Urinary bladder (tissue), 4 donors: ENCODE data around the gene ELP4. TPM values are rescaled to one million over a fixed set of nuclear protein-coding genes. Genes with fewer than 3 reads are reported as not detected.
A peak's percentile ranks its signal among the peaks of the same experiment; 100 is the strongest.
"Not testable (repeated sequence)": the region's sequence is repeated elsewhere in the genome, so short reads cannot be mapped to it uniquely, and the experiment has no call there.

Experiments
- DNase-seq: peaks from one replicate; pipeline ENCODE4 v3.0.0-alpha.2; 2015; ENCODE audit errors: extremely low spot score
- H3K27ac ChIP-seq: one replicate; pipeline ENCODE4 v1.5.1; 2013; ENCODE audit warnings: low read depth, mild to moderate bottlenecking, moderate library complexity
- H3K36me3 ChIP-seq: one replicate; pipeline ENCODE4 v1.6.1; 2013; ENCODE audit warnings: mild to moderate bottlenecking, moderate library complexity; ENCODE audit not compliant: insufficient read depth
- H3K4me1 ChIP-seq: one replicate; pipeline ENCODE4 v1.6.1; 2013; ENCODE audit warnings: mild to moderate bottlenecking, moderate library complexity; ENCODE audit not compliant: insufficient read depth
- H3K4me3 ChIP-seq: one replicate; pipeline ENCODE4 v1.5.1; 2013; ENCODE audit warnings: low read depth, low read length
- WGBS: extraction: QIAGEN DNeasy Blood & Tissue Kit; methylation state at CpG from one replicate; pipeline ENCODE4 v1.1.7; 2013; 5-methylcytosine and 5-hydroxymethylcytosine counted together
- polyA plus RNA-seq: library from polyadenylated mRNA; stranded (reverse); fragments of 200-250 nt; gene quantifications from one replicate; pipeline ENCODE4 v1.2.3, GENCODE V29; 2013
- total RNA-seq: library from RNA; depleted of rRNA; stranded (reverse); fragments of >200 nt; gene quantifications from one replicate; pipeline ENCODE4 v1.2.3, GENCODE V29; 2014
- donor health status: healthy with polysubstance abuse.
- donor health status: healthy.

ELP4 gene
- total and polyA plus RNA-seq, 2 donors: 13.7 to 66.1 TPM

- H3K4me3 ChIP-seq: no peak overlapping the region
- H3K36me3 ChIP-seq: peaks cover 5% of the 10 kb centered on the region
- no peak for DNase-seq
- 55% methylated on average over 2 of the region's 2 CpGs for WGBS
- no peak overlapping the region for H3K27ac ChIP-seq
- H3K4me1 ChIP-seq: no peaks in the 10 kb centered on the region
Observed at GRCh38 chr11:31500560-31500959, 9.0 kb upstream of the ELP4 start.

- 2% methylated on average over 8 of the region's 8 CpGs for WGBS
- no peaks in the 10 kb centered on the region for H3K4me1 ChIP-seq
- no peak overlapping the region for H3K27ac ChIP-seq
- peaks cover 4% of the 10 kb centered on the region for H3K36me3 ChIP-seq
- H3K4me3 ChIP-seq: peak overlapping the region; percentile 56
- no peak for DNase-seq
Observed at GRCh38 chr11:31509051-31509428, 527 bp upstream of the ELP4 start.

- no peaks in the 10 kb centered on the region for H3K4me1 ChIP-seq
- no peak overlapping the region for H3K4me3 ChIP-seq
- H3K36me3 ChIP-seq: no peaks in the 10 kb centered on the region
- WGBS: 87% methylated on average over 6 of the region's 6 CpGs
- no peak overlapping the region for H3K27ac ChIP-seq
- DNase-seq: no peak
Observed at GRCh38 chr11:31512117-31512516, 2.5 kb downstream of the ELP4 start.

- DNase-seq: no peak
- H3K4me1 ChIP-seq: no peaks in the 10 kb centered on the region
- no peak overlapping the region for H3K4me3 ChIP-seq
- no peaks in the 10 kb centered on the region for H3K36me3 ChIP-seq
- H3K27ac ChIP-seq: no peak overlapping the region
Observed at GRCh38 chr11:31521497-31522150, 12.1 kb downstream of the ELP4 start.

GRCh38 chr11:31529189-31529588 lies 19.6 kb downstream of the ELP4 start:
- Histone ChIP-seq H3K4me1 (no peaks in the 10 kb centered on the region), H3K27ac (no peak overlapping the region), H3K4me3 (no peak overlapping the region), H3K36me3 (no peaks in the 10 kb centered on the region)
- DNase-seq: no peak
- WGBS: 76% methylated on average over 2 of the region's 2 CpGs

- H3K27ac ChIP-seq: no peak overlapping the region
- H3K4me1 ChIP-seq: no peaks in the 10 kb centered on the region
- no peak for DNase-seq
- H3K36me3 ChIP-seq: no peaks in the 10 kb centered on the region
- no peak overlapping the region for H3K4me3 ChIP-seq
Observed at GRCh38 chr11:31529701-31530100, 20.1 kb downstream of the ELP4 start.

- Histone ChIP-seq H3K4me1 (no peaks in the 10 kb centered on the region), H3K36me3 (no peaks in the 10 kb centered on the region), H3K27ac (no peak overlapping the region), H3K4me3 (no peak overlapping the region)
- 91% methylated on average over 1 of the region's 1 CpG for WGBS
- no peak for DNase-seq
Observed at GRCh38 chr11:31531293-31531692, 21.7 kb downstream of the ELP4 start.

GRCh38 chr11:31535479-31535878 lies 25.9 kb downstream of the ELP4 start:
- DNase-seq: no peak
- H3K27ac ChIP-seq: no peak overlapping the region
- H3K4me1 ChIP-seq: no peaks in the 10 kb centered on the region
- WGBS: 79% methylated on average over 4 of the region's 4 CpGs
- H3K36me3 ChIP-seq: no peaks in the 10 kb centered on the region
- H3K4me3 ChIP-seq: no peak overlapping the region

- no peak for DNase-seq
- Histone ChIP-seq H3K4me1 (no peaks in the 10 kb centered on the region), H3K36me3 (peaks cover 3% of the 10 kb centered on the region)
Observed at GRCh38 chr11:31542862-31543261, 33.3 kb downstream of the ELP4 start.

GRCh38 chr11:31555938-31556337 lies 46.4 kb downstream of the ELP4 start:
- Histone ChIP-seq H3K36me3 (no peaks in the 10 kb centered on the region), H3K4me3 (no peak overlapping the region), H3K4me1 (no peaks in the 10 kb centered on the region), H3K27ac (no peak overlapping the region)
- 92% methylated on average over 1 of the region's 1 CpG for WGBS
- DNase-seq: no peak

More at GRCh38 chr11:31542862-31543261, 33.3 kb downstream of the ELP4 start:
- Histone ChIP-seq H3K27ac (no peak overlapping the region), H3K4me3 (no peak overlapping the region)

GRCh38 chr11:31558001-31558400 lies 48.4 kb downstream of the ELP4 start:
- DNase-seq: no peak
- Histone ChIP-seq H3K4me1 (no peaks in the 10 kb centered on the region), H3K4me3 (no peak overlapping the region), H3K36me3 (no peaks in the 10 kb centered on the region), H3K27ac (no peak overlapping the region)
- 18% methylated on average over 2 of the region's 2 CpGs for WGBS

- H3K36me3 ChIP-seq: no peaks in the 10 kb centered on the region
- no peak overlapping the region for H3K27ac ChIP-seq
- WGBS: 100% methylated on average over 1 of the region's 1 CpG
- no peak overlapping the region for H3K4me3 ChIP-seq
- DNase-seq: no peak
- no peaks in the 10 kb centered on the region for H3K4me1 ChIP-seq
Observed at GRCh38 chr11:31560842-31561476, 51.4 kb downstream of the ELP4 start.

- not testable (repeated sequence) for H3K27ac ChIP-seq, H3K36me3 ChIP-seq, H3K4me1 ChIP-seq, DNase-seq, H3K4me3 ChIP-seq
- 96% methylated on average over 4 of the region's 4 CpGs for WGBS
Observed at GRCh38 chr11:31564517-31564916, 55.0 kb downstream of the ELP4 start.

GRCh38 chr11:31574133-31574532 lies 64.6 kb downstream of the ELP4 start:
- H3K27ac ChIP-seq, H3K4me3 ChIP-seq, DNase-seq, H3K36me3 ChIP-seq, H3K4me1 ChIP-seq: not testable (repeated sequence)
- 83% methylated on average over 4 of the region's 4 CpGs for WGBS
